Measurements from ENCODE around the gene NFIA. TPM values are rescaled to one million over a fixed set of nuclear protein-coding genes. Genes with fewer than 3 reads are reported as not detected.

NFIA gene
- total and polyA plus RNA-seq, 5 donors, result 15.9 to 127 (median 108) TPM

- Histone ChIP-seq H3K4me3 (ENCODE audit: low read length) (no peak overlapping the region), H3K9me3 (ENCODE audit: control insufficient read depth, low read length) (no peaks in the 10 kb centered on the region), H3K27me3 (ENCODE audit: control insufficient read depth, insufficient read depth) (no peaks in the 10 kb centered on the region), H3K27ac (ENCODE audit: low read length) (no peak overlapping the region), H3K4me1 (ENCODE audit: control insufficient read depth, insufficient read depth, low read length) (peaks cover 6% of the 10 kb centered on the region)
- DNase-seq (no peak), ATAC-seq (peak in 1 of 2 donors; percentile 46)
- intact Hi-C loops (cut with DNase I), result no loop called here
- WGBS, result 52% methylated on average over 4 of the region's 4 CpGs
These were observed 12.5 kb downstream of the NFIA start for GRCh38 chr1:61094677-61095469.

DNA sequence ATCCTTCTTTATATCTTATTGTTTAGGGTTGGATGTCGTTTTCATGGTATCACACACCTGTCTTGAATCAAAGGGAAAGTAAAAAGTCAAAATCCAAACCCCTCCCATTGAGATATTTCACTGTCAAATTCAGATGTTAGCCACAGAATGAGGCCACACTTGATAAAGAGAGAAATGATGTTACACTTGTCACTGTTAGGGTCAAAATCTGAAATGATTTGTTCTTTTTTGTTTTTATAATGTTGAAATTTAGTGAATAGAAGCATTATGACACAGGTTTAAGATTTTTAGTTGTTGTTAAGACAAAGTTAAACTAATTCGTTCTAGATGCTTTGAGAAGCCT lies 13.1 kb downstream of the NFIA start:
- H3K4me3 ChIP-seq (ENCODE audit: low read length), result peak overlapping the region; percentile 19

GRCh38 chr1:61097317-61097716 lies 15.0 kb downstream of the NFIA start:
- ATAC-seq (peak in 1 of 2 donors; percentile 53), DNase-seq (no peak)
- Histone ChIP-seq H3K4me1 (ENCODE audit: control insufficient read depth, insufficient read depth, low read length) (peaks cover 6% of the 10 kb centered on the region), H3K4me3 (ENCODE audit: low read length) (no peak overlapping the region), H3K27me3 (ENCODE audit: control insufficient read depth, insufficient read depth) (no peaks in the 10 kb centered on the region), H3K27ac (ENCODE audit: low read length) (no peak overlapping the region), H3K9me3 (ENCODE audit: control insufficient read depth, low read length) (no peaks in the 10 kb centered on the region)
- intact Hi-C loops (cut with DNase I), result no loop called here
- WGBS, result 94% methylated on average over 1 of the region's 1 CpG

More for the DNA sequence above, 13.1 kb downstream of the NFIA start:
- no peak for DNase-seq
- WGBS, result 58% methylated on average over 2 of the region's 2 CpGs
- Histone ChIP-seq H3K27me3 (ENCODE audit: control insufficient read depth, insufficient read depth) (no peaks in the 10 kb centered on the region), H3K4me1 (ENCODE audit: control insufficient read depth, insufficient read depth, low read length) (peaks cover 6% of the 10 kb centered on the region), H3K9me3 (ENCODE audit: control insufficient read depth, low read length) (no peaks in the 10 kb centered on the region), H3K27ac (ENCODE audit: low read length) (no peak overlapping the region)
- ATAC-seq, result no peak
- intact Hi-C loops (cut with DNase I), result no loop called here

GRCh38 chr1:61097722-61098121 lies 15.4 kb downstream of the NFIA start:
- Histone ChIP-seq H3K27me3 (ENCODE audit: control insufficient read depth, insufficient read depth) (no peaks in the 10 kb centered on the region), H3K4me1 (ENCODE audit: control insufficient read depth, insufficient read depth, low read length) (peaks cover 6% of the 10 kb centered on the region), H3K4me3 (ENCODE audit: low read length) (no peak overlapping the region), H3K9me3 (ENCODE audit: control insufficient read depth, low read length) (no peaks in the 10 kb centered on the region), H3K27ac (ENCODE audit: low read length) (no peak overlapping the region)
- DNase-seq (no peak), ATAC-seq (no peak)
- WGBS, result 53% methylated on average over 1 of the region's 1 CpG
- intact Hi-C loops (cut with DNase I), result no loop called here

DNA sequence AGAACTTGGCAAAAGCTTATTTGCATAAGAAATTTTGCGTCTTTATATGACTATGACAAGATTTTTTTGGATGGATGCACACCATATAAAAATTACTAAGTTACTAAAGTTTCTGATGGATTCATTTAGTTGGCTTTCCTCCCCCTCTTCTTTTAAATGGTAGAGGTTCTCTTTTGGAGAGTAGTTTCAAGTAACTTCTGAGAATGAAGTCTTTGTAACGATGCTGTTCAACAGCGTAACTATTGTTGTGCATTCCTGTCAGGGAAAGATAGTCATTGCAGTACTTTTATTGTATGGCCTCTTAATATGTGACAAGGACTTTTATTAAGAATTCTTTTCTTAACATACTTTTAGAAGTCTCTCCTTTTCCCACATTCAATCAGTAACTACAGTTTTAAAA lies 16.0 kb downstream of the NFIA start:
- intact Hi-C loops (cut with DNase I), result no loop called here
- WGBS, result 69% methylated on average over 3 of the region's 3 CpGs
- no peak for DNase-seq
- H3K4me1 ChIP-seq (ENCODE audit: control insufficient read depth, insufficient read depth, low read length), result peaks cover 6% of the 10 kb centered on the region
- H3K4me3 ChIP-seq (ENCODE audit: low read length), result no peak overlapping the region
- H3K9me3 ChIP-seq (ENCODE audit: control insufficient read depth, low read length), result no peaks in the 10 kb centered on the region
- H3K27me3 ChIP-seq (ENCODE audit: control insufficient read depth, insufficient read depth), result no peaks in the 10 kb centered on the region
- no peak overlapping the region for H3K27ac ChIP-seq (ENCODE audit: low read length)
- no peak for ATAC-seq

GRCh38 chr1:61098906-61099437 lies 16.6 kb downstream of the NFIA start:
- peaks cover 3% of the 10 kb centered on the region for H3K4me1 ChIP-seq (ENCODE audit: control insufficient read depth, insufficient read depth, low read length)
- ATAC-seq (no peak), DNase-seq (no peak)
- 88% methylated on average over 4 of the region's 4 CpGs for WGBS
- no peaks in the 10 kb centered on the region for H3K27me3 ChIP-seq (ENCODE audit: control insufficient read depth, insufficient read depth)
- H3K27ac ChIP-seq (ENCODE audit: low read length), result no peak overlapping the region
- H3K4me3 ChIP-seq (ENCODE audit: low read length), result no peak overlapping the region
- H3K9me3 ChIP-seq (ENCODE audit: control insufficient read depth, low read length), result no peaks in the 10 kb centered on the region
- intact Hi-C loops (cut with DNase I), result no loop called here

- Histone ChIP-seq H3K27ac (ENCODE audit: low read length) (no peak overlapping the region), H3K4me3 (ENCODE audit: low read length) (no peak overlapping the region), H3K4me1 (ENCODE audit: control insufficient read depth, insufficient read depth, low read length) (peaks cover 3% of the 10 kb centered on the region), H3K9me3 (ENCODE audit: control insufficient read depth, low read length) (no peaks in the 10 kb centered on the region), H3K27me3 (ENCODE audit: control insufficient read depth, insufficient read depth) (no peaks in the 10 kb centered on the region)
- 96% methylated on average over 2 of the region's 2 CpGs for WGBS
- ATAC-seq, result no peak
- intact Hi-C loops (cut with DNase I), result no loop called here
- no peak for DNase-seq
These were observed 18.2 kb downstream of the NFIA start for GRCh38 chr1:61100578-61100977.

DNA sequence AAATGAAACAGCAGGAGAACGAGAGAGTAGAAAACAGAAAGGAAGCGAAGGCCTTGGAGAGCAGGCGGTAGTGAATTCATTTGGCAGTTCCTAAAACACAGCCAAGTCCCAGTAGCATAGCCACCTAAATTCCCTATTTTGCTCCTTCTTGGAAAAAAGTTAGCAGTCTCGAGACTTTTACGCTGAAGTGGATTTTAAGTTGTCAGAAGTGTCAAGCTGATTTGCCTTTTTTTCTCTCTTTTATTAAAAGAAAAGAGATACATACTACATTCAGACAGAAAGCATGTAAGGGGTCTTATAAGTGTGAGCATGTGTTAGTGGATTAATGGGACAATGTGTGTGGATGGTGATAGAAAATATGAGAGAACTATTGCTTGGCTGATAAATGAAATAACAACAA lies 19.2 kb downstream of the NFIA start:
- WGBS, result 40% methylated on average over 5 of the region's 5 CpGs
- Histone ChIP-seq H3K27ac (ENCODE audit: low read length) (no peak overlapping the region), H3K4me3 (ENCODE audit: low read length) (peak overlapping the region; percentile 60), H3K9me3 (ENCODE audit: control insufficient read depth, low read length) (no peaks in the 10 kb centered on the region), H3K27me3 (ENCODE audit: control insufficient read depth, insufficient read depth) (no peaks in the 10 kb centered on the region), H3K4me1 (ENCODE audit: control insufficient read depth, insufficient read depth, low read length) (peaks cover 1% of the 10 kb centered on the region)
- ATAC-seq (no peak), DNase-seq (no peak)
- intact Hi-C loops (cut with DNase I), result no loop called here

- H3K27me3 ChIP-seq (ENCODE audit: control insufficient read depth, insufficient read depth), result no peaks in the 10 kb centered on the region
- peaks cover 1% of the 10 kb centered on the region for H3K4me1 ChIP-seq (ENCODE audit: control insufficient read depth, insufficient read depth, low read length)
These were observed 19.7 kb downstream of the NFIA start for GRCh38 chr1:61102041-61102440.

GRCh38 chr1:61102621-61103020 lies 20.3 kb downstream of the NFIA start:
- Histone ChIP-seq H3K27me3 (ENCODE audit: control insufficient read depth, insufficient read depth) (no peaks in the 10 kb centered on the region), H3K4me3 (ENCODE audit: low read length) (no peak overlapping the region), H3K4me1 (ENCODE audit: control insufficient read depth, insufficient read depth, low read length) (peaks cover 1% of the 10 kb centered on the region), H3K27ac (ENCODE audit: low read length) (no peak overlapping the region), H3K9me3 (ENCODE audit: control insufficient read depth, low read length) (no peaks in the 10 kb centered on the region)
- ATAC-seq, result no peak
- no peak for DNase-seq
- intact Hi-C loops (cut with DNase I), result no loop called here
- WGBS, result 24% methylated on average over 2 of the region's 2 CpGs

More at GRCh38 chr1:61102041-61102440, 19.7 kb downstream of the NFIA start:
- Histone ChIP-seq H3K4me3 (ENCODE audit: low read length) (peak overlapping the region; percentile 60), H3K9me3 (ENCODE audit: control insufficient read depth, low read length) (no peaks in the 10 kb centered on the region), H3K27ac (ENCODE audit: low read length) (no peak overlapping the region)
- intact Hi-C loops (cut with DNase I), result no loop called here
- no peak for ATAC-seq
- 31% methylated on average over 1 of the region's 1 CpG for WGBS
- no peak for DNase-seq

DNA sequence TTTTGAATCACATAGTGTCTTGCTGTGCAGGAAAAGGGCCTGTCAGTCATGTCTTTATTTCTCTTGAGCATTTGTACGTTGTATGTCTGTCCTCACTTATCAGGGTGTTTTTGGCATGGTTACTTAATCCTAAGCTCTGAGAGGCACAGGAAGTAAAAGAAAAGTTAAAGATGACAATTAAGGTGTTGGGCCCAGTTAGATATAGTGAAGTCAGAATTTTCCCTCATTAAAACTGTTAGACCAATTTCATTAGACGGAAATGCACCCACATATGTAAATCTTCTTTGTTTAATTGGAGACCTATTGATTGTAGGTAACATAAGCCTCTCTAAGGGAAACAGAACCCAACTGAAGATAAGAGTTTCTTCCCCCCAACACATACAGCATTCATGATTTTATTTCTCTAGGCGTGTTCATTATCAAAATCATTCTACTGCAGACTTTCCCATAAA lies 21.9 kb downstream of the NFIA start:
- WGBS, result 34% methylated on average over 3 of the region's 3 CpGs
- Histone ChIP-seq H3K27me3 (ENCODE audit: control insufficient read depth, insufficient read depth) (no peaks in the 10 kb centered on the region), H3K4me3 (ENCODE audit: low read length) (no peak overlapping the region), H3K9me3 (ENCODE audit: control insufficient read depth, low read length) (no peaks in the 10 kb centered on the region), H3K4me1 (ENCODE audit: control insufficient read depth, insufficient read depth, low read length) (no peaks in the 10 kb centered on the region), H3K27ac (ENCODE audit: low read length) (no peak overlapping the region)
- DNase-seq (no peak), ATAC-seq (peak in 1 of 2 donors; percentile 55)
- intact Hi-C loops (cut with DNase I), result no loop called here

Measured in right cardiac atrium (tissue), 5 donors.